SU-DHL-6 (cell line): ENCODE data around the gene ONECUT1.

Source experiments
- H2AFZ ChIP-seq: fragments of 200-600 bp; sonication (generic); 2 replicates; pipeline ENCODE4 v1.6.1; 2014; ENCODE audit warnings: low read depth, mild to moderate bottlenecking, moderate library complexity, mixed read lengths, antibody characterized with exemption, low read length; ENCODE audit not compliant: severe bottlenecking
- H3F3A ChIP-seq: fragments of 200-600 bp; shearing (Covaris generic); 2 replicates; pipeline ENCODE4 v1.6.0; 2016; ENCODE audit warnings: antibody characterized with exemption, mild to moderate bottlenecking; ENCODE audit not compliant: insufficient read depth
- H3K27ac ChIP-seq: fragments of 200-600 bp; sonication (generic); 2 replicates; pipeline ENCODE4 v1.5.1; 2016; ENCODE audit warnings: low read depth, mild to moderate bottlenecking, low read length, moderate library complexity, mixed read lengths
- H3K27me3 ChIP-seq: fragments of 200-600 bp; sonication (generic), shearing (Covaris generic); 2 replicates; pipeline ENCODE4 v1.6.0; 2014; ENCODE audit warnings: mild to moderate bottlenecking, low read length
- H3K36me3 ChIP-seq: fragments of 200-600 bp; sonication (generic); 2 replicates; pipeline ENCODE4 v1.6.1; 2014; ENCODE audit warnings: mild to moderate bottlenecking, low read length, mixed read lengths
- H3K4me2 ChIP-seq: fragments of 300-600, 200-600 bp; shearing (Covaris generic), sonication (generic); 2 replicates; pipeline ENCODE4 v1.6.0; 2014; ENCODE audit warnings: low read length, low read depth, mild to moderate bottlenecking; ENCODE audit not compliant: poor library complexity, severe bottlenecking
- H3K4me3 ChIP-seq: fragments of 200-600 bp; sonication (generic); 2 replicates; pipeline ENCODE4 v1.5.1; 2014; ENCODE audit warnings: antibody characterized with exemption, low read length, mild to moderate bottlenecking, mixed read lengths; ENCODE audit not compliant: insufficient read depth, poor library complexity, severe bottlenecking
- H3K79me2 ChIP-seq: fragments of 200-600 bp; sonication (generic); 2 replicates; pipeline ENCODE4 v1.6.1; 2014; ENCODE audit warnings: mild to moderate bottlenecking, low read length, moderate library complexity; ENCODE audit not compliant: insufficient read depth
- H3K9ac ChIP-seq: fragments of 200-600 bp; sonication (generic); 2 replicates; pipeline ENCODE4 v1.7.0; 2014; ENCODE audit warnings: mild to moderate bottlenecking, low read length
- H3K9me2 ChIP-seq: fragments of 200-600 bp; sonication (generic); replicated peaks from 2 replicates; pipeline ENCODE4 v1.6.1; 2014; ENCODE audit warnings: low read length; ENCODE audit not compliant: insufficient read depth
- H3K9me3 ChIP-seq: fragments of 200-600 bp; sonication (generic); 2 replicates; pipeline ENCODE4 v1.6.1; 2014; ENCODE audit warnings: low read length, mixed read lengths; ENCODE audit not compliant: insufficient read depth
- H4K20me1 ChIP-seq: fragments of 200-600 bp; sonication (generic); 2 replicates; pipeline ENCODE4 v1.6.1; 2014; ENCODE audit warnings: low read depth, mild to moderate bottlenecking, antibody characterized with exemption, low read length, moderate library complexity, mixed read lengths
- CTCF ChIP-seq: fragments of 200-600 bp; sonication (generic); IDR thresholded peaks from one replicate; pipeline ENCODE4 v1.5.1; 2017; ENCODE audit warnings: antibody characterized with exemption, mild to moderate bottlenecking, low read length, moderate library complexity; ENCODE audit not compliant: insufficient read depth, poor library complexity, severe bottlenecking
- EZH2phosphoT487 ChIP-seq: fragments of 200-600 bp; sonication (generic), shearing (Covaris generic); conservative IDR thresholded peaks from 2 replicates; pipeline ENCODE4 v1.6.1; 2018; ENCODE audit warnings: mild to moderate bottlenecking, antibody characterized with exemption, low read length, moderate library complexity, mixed read lengths

Gene ONECUT1

GRCh38 chr15:52760562-52760961 is 29.6 kb downstream of the ONECUT1 start:
- Histone ChIP-seq H3F3A (no peaks in the 10 kb centered on the region), H3K9ac (no peak overlapping the region), H2AFZ (no peak overlapping the region), H3K4me2 (no peak overlapping the region), H3K36me3 (no peaks in the 10 kb centered on the region), H4K20me1 (no peaks in the 10 kb centered on the region), H3K27me3 (no peaks in the 10 kb centered on the region), H3K4me3 (no peak overlapping the region), H3K9me2 (no peaks in the 10 kb centered on the region), H3K9me3 (no peaks in the 10 kb centered on the region), H3K79me2 (no peaks in the 10 kb centered on the region), H3K27ac (no peak overlapping the region)
- TF ChIP-seq CTCF (no peak), EZH2phosphoT487 (no peak)

- Histone ChIP-seq H3K79me2 (no peaks in the 10 kb centered on the region), H2AFZ (no peak overlapping the region), H3F3A (no peaks in the 10 kb centered on the region), H3K36me3 (no peaks in the 10 kb centered on the region), H3K9ac (no peak overlapping the region), H3K9me3 (no peaks in the 10 kb centered on the region), H3K4me2 (no peak overlapping the region), H3K27me3 (no peaks in the 10 kb centered on the region), H3K27ac (no peak overlapping the region), H3K4me3 (no peak overlapping the region), H4K20me1 (no peaks in the 10 kb centered on the region), H3K9me2 (no peaks in the 10 kb centered on the region)
- TF ChIP-seq CTCF (no peak), EZH2phosphoT487 (no peak)
Measured at GRCh38 chr15:52759969-52760368, 30.2 kb downstream of the ONECUT1 start.

GRCh38 chr15:52757496-52757895 is 32.6 kb downstream of the ONECUT1 start:
- H3K9ac ChIP-seq = no peak overlapping the region
- H3K79me2 ChIP-seq = no peaks in the 10 kb centered on the region
- no peak overlapping the region for H3K4me3 ChIP-seq
- H3K27ac ChIP-seq = no peak overlapping the region
- no peaks in the 10 kb centered on the region for H3F3A ChIP-seq
- no peaks in the 10 kb centered on the region for H3K9me3 ChIP-seq
- TF ChIP-seq EZH2phosphoT487 (no peak), CTCF (no peak)
- no peak overlapping the region for H2AFZ ChIP-seq
- no peaks in the 10 kb centered on the region for H3K36me3 ChIP-seq
- no peak overlapping the region for H3K4me2 ChIP-seq
- H3K27me3 ChIP-seq = no peaks in the 10 kb centered on the region
- no peaks in the 10 kb centered on the region for H4K20me1 ChIP-seq
- H3K9me2 ChIP-seq = no peaks in the 10 kb centered on the region

GRCh38 chr15:52751522-52751921 is 38.6 kb downstream of the ONECUT1 start:
- Histone ChIP-seq H3K4me3 (no peak overlapping the region), H2AFZ (no peak overlapping the region), H3K27me3 (peaks cover 3% of the 10 kb centered on the region; the same call in 1 of the 2 replicates), H3F3A (no peaks in the 10 kb centered on the region), H3K36me3 (no peaks in the 10 kb centered on the region), H3K9me2 (no peaks in the 10 kb centered on the region), H3K27ac (no peak overlapping the region), H4K20me1 (no peaks in the 10 kb centered on the region), H3K9me3 (no peaks in the 10 kb centered on the region), H3K9ac (no peak overlapping the region), H3K4me2 (no peak overlapping the region), H3K79me2 (no peaks in the 10 kb centered on the region)
- TF ChIP-seq CTCF = no peak
- TF ChIP-seq EZH2phosphoT487 = no peak
